Ascending aorta (tissue), 2 donors: ENCODE measurements around the gene ST7. TPM values are rescaled to one million over a fixed set of nuclear protein-coding genes. Genes with fewer than 3 reads are reported as not detected.

Source experiments
- DNase-seq, 2 donors: peaks; one replicate each; pipeline ENCODE4 v3.0.0-alpha.2; 2019; ENCODE audit warnings: low spot score in 2 of 2
- H3K27ac ChIP-seq, 2 donors: fragments of 200-600 bp; sonication (generic); one replicate each; pipeline ENCODE4 v1.5.1; 2016 to 2017; ENCODE audit warnings: mild to moderate bottlenecking in 1 of 2
- H3K27me3 ChIP-seq: fragments of 200-600 bp; sonication (generic); one replicate; pipeline ENCODE4 v1.5.1; 2017
- H3K36me3 ChIP-seq, 2 donors: fragments of 200-600 bp; sonication (generic); one replicate each; pipeline ENCODE4 v1.5.1; 2016
- H3K4me1 ChIP-seq, 2 donors: fragments of 200-600 bp; sonication (generic); one replicate each; pipeline ENCODE4 v1.5.1; 2016 to 2017; ENCODE audit warnings: mild to moderate bottlenecking in 1 of 2
- H3K4me3 ChIP-seq, 2 donors: fragments of 200-600 bp; sonication (generic); one replicate each; pipeline ENCODE4 v1.5.1; 2016 to 2017; ENCODE audit warnings: mild to moderate bottlenecking in 1 of 2
- H3K9me3 ChIP-seq, 2 donors: fragments of 200-600 bp; sonication (generic); one replicate each; pipeline ENCODE4 v1.5.1; 2016
- intact Hi-C: fragments of 100-400 bp; cut with DNase I; formaldehyde crosslinking; loops from one replicate; pipeline ENCODE4 v1.15.1; 2023
- total RNA-seq: library from RNA; depleted of rRNA; stranded (reverse); fragments of >200 nt; gene quantifications from one replicate; pipeline ENCODE4 v1.1.0, GENCODE V29; 2016
- TF ChIP-seq, protein P1 (sequence below), 3 experiments: fragments of 200-600 bp in 2 of 3; fragments of 450-650 bp in 1 of 3; sonication (generic) in 2 of 3; IDR thresholded peaks; one replicate each; pipeline ENCODE4 v1.5.1; 2016 to 2019; ENCODE audit warnings: antibody characterized with exemption in 3 of 3, mild to moderate bottlenecking in 1 of 3, moderate library complexity in 1 of 3

Gene ST7
- total RNA-seq, 1 donor from 2014 or later: 19.2 TPM

DNA sequence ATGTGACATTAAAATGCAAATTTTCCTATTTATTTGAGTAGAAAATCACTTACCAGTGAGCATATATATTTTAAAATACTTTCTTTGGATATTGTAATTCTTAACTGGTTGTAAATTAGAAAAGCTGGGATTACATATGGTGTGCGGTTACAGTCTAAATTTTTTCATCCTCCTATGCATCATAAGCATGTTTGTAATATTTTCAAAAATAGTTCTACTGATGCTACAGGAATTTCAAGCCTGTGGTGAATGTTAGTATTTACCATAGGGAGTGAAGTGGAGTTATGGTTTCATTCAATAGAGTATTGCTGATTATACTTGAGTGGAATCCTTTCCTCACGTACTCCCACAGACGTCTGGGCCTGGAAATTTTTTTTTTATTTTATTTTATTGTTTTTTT lies 34.6 kb upstream of the ST7 start:
- peaks cover 42 to 44% of the 10 kb centered on the region in 2 donors for H3K36me3 ChIP-seq

DNA sequence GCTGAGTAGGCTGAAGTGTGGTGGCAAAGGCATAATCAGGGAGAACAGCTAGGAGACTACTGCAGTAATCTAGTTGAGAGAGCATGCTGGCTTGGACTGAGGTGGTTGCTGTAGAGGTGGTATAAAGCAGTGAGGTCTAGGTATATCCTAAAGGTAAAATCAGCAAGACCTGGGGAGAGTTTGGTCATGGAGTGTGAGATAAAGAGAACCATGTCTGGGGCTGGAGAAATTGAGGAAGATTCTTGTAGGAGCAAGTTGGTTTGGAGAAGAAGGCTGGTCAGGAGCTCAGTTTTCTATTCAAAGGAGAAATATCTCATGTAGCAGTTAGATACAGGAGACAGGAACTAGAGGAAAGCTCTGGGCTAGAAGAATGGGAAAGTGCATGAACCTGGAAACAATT lies 32.9 kb upstream of the ST7 start:
- TF ChIP-seq, protein P1, sequence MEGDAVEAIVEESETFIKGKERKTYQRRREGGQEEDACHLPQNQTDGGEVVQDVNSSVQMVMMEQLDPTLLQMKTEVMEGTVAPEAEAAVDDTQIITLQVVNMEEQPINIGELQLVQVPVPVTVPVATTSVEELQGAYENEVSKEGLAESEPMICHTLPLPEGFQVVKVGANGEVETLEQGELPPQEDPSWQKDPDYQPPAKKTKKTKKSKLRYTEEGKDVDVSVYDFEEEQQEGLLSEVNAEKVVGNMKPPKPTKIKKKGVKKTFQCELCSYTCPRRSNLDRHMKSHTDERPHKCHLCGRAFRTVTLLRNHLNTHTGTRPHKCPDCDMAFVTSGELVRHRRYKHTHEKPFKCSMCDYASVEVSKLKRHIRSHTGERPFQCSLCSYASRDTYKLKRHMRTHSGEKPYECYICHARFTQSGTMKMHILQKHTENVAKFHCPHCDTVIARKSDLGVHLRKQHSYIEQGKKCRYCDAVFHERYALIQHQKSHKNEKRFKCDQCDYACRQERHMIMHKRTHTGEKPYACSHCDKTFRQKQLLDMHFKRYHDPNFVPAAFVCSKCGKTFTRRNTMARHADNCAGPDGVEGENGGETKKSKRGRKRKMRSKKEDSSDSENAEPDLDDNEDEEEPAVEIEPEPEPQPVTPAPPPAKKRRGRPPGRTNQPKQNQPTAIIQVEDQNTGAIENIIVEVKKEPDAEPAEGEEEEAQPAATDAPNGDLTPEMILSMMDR (IDR thresholded peaks at IDR 0.05): no peak
- Histone ChIP-seq H3K27ac (no peak overlapping the region), H3K9me3 (no peaks in the 10 kb centered on the region), H3K4me1 (no peaks in the 10 kb centered on the region), H3K36me3 (peaks cover 31 to 32% of the 10 kb centered on the region in 2 donors), H3K4me3 (no peak overlapping the region), H3K27me3 (no peaks in the 10 kb centered on the region)
- intact Hi-C loops: no loop called here
- DNase-seq: no peak

More for the DNA sequence above, 34.6 kb upstream of the ST7 start:
- intact Hi-C loops: no loop called here
- H3K4me3 ChIP-seq: no peak overlapping the region
- no peaks in the 10 kb centered on the region for H3K9me3 ChIP-seq
- H3K27ac ChIP-seq: no peak overlapping the region
- no peaks in the 10 kb centered on the region for H3K27me3 ChIP-seq
- DNase-seq: no peak
- no peaks in the 10 kb centered on the region for H3K4me1 ChIP-seq
- TF ChIP-seq, protein P1 (IDR thresholded peaks at IDR 0.05): no peak

DNA sequence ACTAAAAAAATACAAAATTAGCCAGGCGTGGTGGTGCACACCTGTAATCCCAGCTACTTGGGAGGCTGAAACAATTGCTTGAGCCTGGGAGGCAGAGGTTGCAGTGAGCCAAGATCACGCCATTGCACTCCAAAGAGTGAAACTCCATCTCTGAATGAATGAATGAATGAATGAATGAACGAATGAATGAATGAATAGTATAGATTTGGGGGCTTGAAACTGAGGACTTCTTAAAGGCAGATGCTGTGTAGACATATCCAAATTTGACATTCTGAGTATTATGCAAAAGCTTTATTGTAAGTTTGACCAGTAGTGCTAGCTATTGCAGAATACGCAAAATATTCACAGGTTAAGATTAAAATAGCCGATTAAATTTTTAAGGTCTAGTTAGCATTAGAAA lies 30.8 kb upstream of the ST7 start:
- Histone ChIP-seq H3K4me3 (no peak overlapping the region), H3K27me3 (no peaks in the 10 kb centered on the region), H3K27ac (no peak overlapping the region), H3K36me3 (peaks cover 13 to 15% of the 10 kb centered on the region in 2 donors), H3K9me3 (no peaks in the 10 kb centered on the region), H3K4me1 (no peaks in the 10 kb centered on the region)
- TF ChIP-seq, protein P1 (IDR thresholded peaks at IDR 0.05): no peak
- intact Hi-C loops: no loop called here
- DNase-seq: no peak

DNA sequence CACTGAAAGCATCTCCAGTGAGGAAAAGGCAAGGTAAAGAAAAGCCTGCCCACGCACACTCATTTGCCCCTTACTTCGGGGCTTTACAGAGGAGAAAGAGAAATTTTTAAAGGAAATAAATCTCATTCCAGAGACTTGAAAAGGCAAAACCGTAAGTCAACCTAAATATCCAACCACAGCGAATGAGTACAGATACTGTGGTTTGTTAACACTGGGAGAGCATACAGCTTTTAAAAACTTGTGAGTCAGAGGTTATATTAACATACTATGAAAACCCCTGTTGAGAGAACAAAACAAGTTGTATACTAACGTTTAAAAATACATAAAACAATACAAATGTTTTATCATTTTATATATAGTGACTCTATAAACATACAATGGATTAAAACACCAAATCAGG lies 28.6 kb upstream of the ST7 start:
- TF ChIP-seq, protein P1 (IDR thresholded peaks at IDR 0.05): no peak
- no peaks in the 10 kb centered on the region for H3K9me3 ChIP-seq

DNA sequence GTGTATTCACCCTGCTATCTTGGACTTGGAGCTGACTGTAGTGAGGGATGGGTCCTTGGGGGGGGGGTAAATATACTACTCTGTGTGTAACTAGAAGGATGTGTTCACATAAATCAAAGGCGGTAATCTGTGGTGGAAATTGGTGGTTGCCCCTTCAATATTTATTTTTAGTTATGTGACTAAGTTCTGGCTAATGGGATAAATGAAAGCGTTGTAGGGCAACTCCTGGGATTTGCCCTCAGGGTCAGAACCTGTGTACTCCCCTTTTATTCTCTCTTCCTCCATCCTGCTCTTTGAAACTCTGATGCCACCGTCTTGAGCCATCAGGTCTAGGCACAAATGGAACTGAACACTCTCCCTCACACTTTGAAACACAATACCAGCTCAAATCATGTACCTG lies 24.3 kb upstream of the ST7 start:
- Histone ChIP-seq H3K36me3 (no peaks in the 10 kb centered on the region), H3K4me3 (no peak overlapping the region), H3K27ac (no peak overlapping the region), H3K4me1 (no peaks in the 10 kb centered on the region), H3K27me3 (no peaks in the 10 kb centered on the region), H3K9me3 (no peaks in the 10 kb centered on the region)
- TF ChIP-seq, protein P1 (IDR thresholded peaks at IDR 0.05): no peak
- DNase-seq: no peak
- intact Hi-C loops: no loop called here

More for the DNA sequence above, 28.6 kb upstream of the ST7 start:
- H3K27me3 ChIP-seq: no peaks in the 10 kb centered on the region
- H3K27ac ChIP-seq: no peak overlapping the region
- intact Hi-C loops: no loop called here
- H3K4me1 ChIP-seq: no peaks in the 10 kb centered on the region
- no peak for DNase-seq
- peaks cover 0 to 3% of the 10 kb centered on the region in 2 donors for H3K36me3 ChIP-seq
- no peak overlapping the region for H3K4me3 ChIP-seq
